H1 (cell line): Measurements from ENCODE around the gene ANKRD36. TPM values are rescaled to one million over a fixed set of nuclear protein-coding genes. Genes with fewer than 3 reads are reported as not detected.
"Not testable (repeated sequence)": the region's sequence is repeated elsewhere in the genome, so short reads cannot be mapped to it uniquely, and the experiment has no call there.

Source experiments
- CTCF ChIA-PET: fragments of 300-600 bp; sonication (Branson Sonifier 250); formaldehyde crosslinking; loops from one replicate; lab custom pipeline; 2021; ENCODE audit not compliant: partially characterized antibody; lab: Charles Lee
- POLR2A ChIA-PET: fragments of 300-600 bp; sonication (Branson Sonifier 250); formaldehyde crosslinking; loops from one replicate; lab custom pipeline; 2021; ENCODE audit warnings: inconsistent platforms; ENCODE audit not compliant: partially characterized antibody; lab: Charles Lee
- DNase-seq, 2 experiments: peaks; one replicate each; pipeline versions ENCODE4 v3.0.0 to v3.0.0-alpha.2; 2010 to 2022; ENCODE audit warnings: low spot score in 2 of 2, low read depth in 1 of 2, mixed read lengths in 1 of 2
- FAIRE-seq: peaks from 2 replicates; lab custom pipeline; 2011; peaks lifted over from hg19 to GRCh38; lab: Jason Lieb, UNC
- H2AFZ ChIP-seq: 2 replicates; pipeline ENCODE4 v1.8.1; 2012; ENCODE audit warnings: low read length, inconsistent platforms
- H2AK5ac ChIP-seq: 2 replicates; pipeline ENCODE4 v1.6.1; 2013; ENCODE audit warnings: low read depth, low read length
- H2BK120ac ChIP-seq: replicated peaks from 2 replicates; pipeline ENCODE3; 2013; ENCODE audit warnings: low read depth, low read length, inconsistent platforms
- H2BK12ac ChIP-seq: 2 replicates; pipeline ENCODE4 v1.6.1; 2013; ENCODE audit warnings: low read depth, low read length
- H2BK15ac ChIP-seq: 2 replicates; pipeline ENCODE4 v1.6.1; 2013; ENCODE audit warnings: low read length
- H2BK20ac ChIP-seq: 2 replicates; pipeline ENCODE4 v1.6.1; 2013; ENCODE audit warnings: low read length
- H2BK5ac ChIP-seq: 2 replicates; pipeline ENCODE4 v1.6.1; 2013; ENCODE audit warnings: low read depth, low read length
- H3K14ac ChIP-seq: 2 replicates; pipeline ENCODE4 v1.6.1; 2013; ENCODE audit warnings: inconsistent platforms; ENCODE audit not compliant: insufficient read length
- H3K18ac ChIP-seq: 2 replicates; pipeline ENCODE4 v1.6.1; 2013; ENCODE audit warnings: low read length; ENCODE audit errors: extremely low read depth
- H3K23ac ChIP-seq: 2 replicates; pipeline ENCODE4 v1.6.1; 2013; ENCODE audit warnings: inconsistent platforms; ENCODE audit not compliant: insufficient read length
- H3K23me2 ChIP-seq: 2 replicates; pipeline ENCODE4 v1.6.1; 2013; ENCODE audit warnings: low read depth, low read length
- H3K27ac ChIP-seq: 2 replicates; pipeline ENCODE4 v1.6.1; 2011; ENCODE audit warnings: low read depth, low read length, inconsistent platforms
- H3K27me3 ChIP-seq, 4 experiments: replicated peaks in 1 of 4; 1 replicate in 1 of 4; 2 replicates in 3 of 4; pipeline versions ENCODE4 v1.6.1 to v1.8.1; 2011 to 2013; ENCODE audit warnings: low read length in 3 of 4, mild to moderate bottlenecking in 3 of 4, inconsistent platforms in 2 of 4, mixed read lengths in 2 of 4, moderate library complexity in 1 of 4; ENCODE audit not compliant: control insufficient read depth in 3 of 4, insufficient read depth in 3 of 4; ENCODE audit errors: extremely low read depth in 1 of 4
- H3K36me3 ChIP-seq, 4 experiments: 2 replicates each; pipeline versions ENCODE4 v1.6.1 to v1.8.1; 2011 to 2013; ENCODE audit warnings: mild to moderate bottlenecking in 4 of 4, low read length in 3 of 4, moderate library complexity in 2 of 4, control low read depth in 1 of 4, inconsistent platforms in 1 of 4; ENCODE audit not compliant: insufficient read depth in 4 of 4, control insufficient read depth in 2 of 4
- H3K4ac ChIP-seq: replicated peaks from 2 replicates; pipeline ENCODE3; 2013; ENCODE audit warnings: low read length, low read depth, mixed read lengths, inconsistent platforms; ENCODE audit not compliant: insufficient read length
- H3K4me1 ChIP-seq, 4 experiments: replicated peaks in 1 of 4; 1 replicate in 1 of 4; 2 replicates in 3 of 4; pipeline versions ENCODE4 v1.6.1 to v1.8.1; 2011 to 2013; ENCODE audit warnings: low read length in 3 of 4, inconsistent platforms in 2 of 4, mixed read lengths in 1 of 4; ENCODE audit not compliant: insufficient read depth in 4 of 4, control insufficient read depth in 3 of 4
- H3K4me2 ChIP-seq, 2 experiments: 2 replicates each; pipeline versions ENCODE4 v1.6.1 to v1.8.1; 2011 to 2013; ENCODE audit warnings: low read depth in 2 of 2, low read length in 2 of 2, control low read depth in 1 of 2, inconsistent platforms in 1 of 2, mild to moderate bottlenecking in 1 of 2; ENCODE audit not compliant: insufficient read depth in 1 of 2
- H3K4me3 ChIP-seq, 4 experiments: fragments of 200-600, 300-600 bp in 1 of 4; sonication (generic), shearing (Covaris generic), sonication (Bioruptor Twin) in 1 of 4; 2 replicates each; pipeline versions ENCODE4 v1.5.1 to v1.8.1; 2011 to 2016; ENCODE audit warnings: low read length in 4 of 4, low read depth in 3 of 4, control low read depth in 2 of 4, inconsistent platforms in 2 of 4, mild to moderate bottlenecking in 2 of 4, mixed read lengths in 1 of 4, moderate library complexity in 1 of 4; ENCODE audit not compliant: insufficient read depth in 2 of 4; ENCODE audit errors: extremely low read depth in 1 of 4
- H3K56ac ChIP-seq: replicated peaks from 2 replicates; pipeline ENCODE3; 2013; ENCODE audit warnings: low read depth, mild to moderate bottlenecking, mixed read lengths, low read length, inconsistent platforms; ENCODE audit not compliant: insufficient read length
- H3K79me1 ChIP-seq: 2 replicates; pipeline ENCODE4 v1.6.1; 2013; ENCODE audit warnings: low read depth, low read length, control low read depth
- H3K79me2 ChIP-seq, 2 experiments: 2 replicates each; pipeline versions ENCODE4 v1.6.1 to v1.8.1; 2012 to 2013; ENCODE audit warnings: low read length in 2 of 2, mild to moderate bottlenecking in 2 of 2, inconsistent platforms in 1 of 2; ENCODE audit not compliant: insufficient read depth in 2 of 2, control insufficient read depth in 1 of 2
- H3K9ac ChIP-seq, 4 experiments: replicated peaks in 1 of 4; 1 replicate in 1 of 4; 2 replicates in 3 of 4; pipeline versions ENCODE4 v1.6.1 to v1.8.1; 2011 to 2013; ENCODE audit warnings: low read depth in 3 of 4, low read length in 3 of 4, control low read depth in 2 of 4, mild to moderate bottlenecking in 2 of 4, moderate library complexity in 2 of 4, inconsistent platforms in 1 of 4; ENCODE audit errors: extremely low read depth in 1 of 4
- H3K9me3 ChIP-seq, 2 experiments: 2 replicates each; pipeline versions ENCODE4 v1.6.1 to v1.8.1; 2012 to 2013; ENCODE audit warnings: mild to moderate bottlenecking in 2 of 2, moderate library complexity in 2 of 2, control low read depth in 1 of 2, inconsistent platforms in 1 of 2, low read depth in 1 of 2, low read length in 1 of 2, mixed read lengths in 1 of 2; ENCODE audit not compliant: insufficient read depth in 2 of 2
- H4K20me1 ChIP-seq, 2 experiments: replicated peaks in 1 of 2; 2 replicates each; pipeline versions ENCODE3 to v1.8.1; 2011 to 2013; ENCODE audit warnings: inconsistent platforms in 2 of 2, low read length in 2 of 2, mild to moderate bottlenecking in 1 of 2; ENCODE audit not compliant: insufficient read depth in 2 of 2, control insufficient read depth in 1 of 2
- H4K5ac ChIP-seq: 2 replicates; pipeline ENCODE4 v1.6.1; 2013; ENCODE audit warnings: low read length, low read depth, mixed read lengths, inconsistent platforms; ENCODE audit not compliant: insufficient read length
- H4K8ac ChIP-seq: 2 replicates; pipeline ENCODE4 v1.8.0; 2013; ENCODE audit warnings: mild to moderate bottlenecking, moderate library complexity, low read length, inconsistent platforms; ENCODE audit not compliant: insufficient read depth; ENCODE audit errors: extremely low read depth
- H4K91ac ChIP-seq: replicated peaks from 2 replicates; pipeline ENCODE3; 2013; ENCODE audit warnings: low read length, mixed read lengths, inconsistent platforms; ENCODE audit not compliant: insufficient read length
- WGBS, 2 experiments: shearing (Covaris generic) in 1 of 2; methylation state at CpG; one replicate each; pipeline versions ENCODE4 v1.1.6 to v1.1.7; 2013 to 2015; ENCODE audit warnings: low lambda C conversion rate in 2 of 2, mixed read lengths in 2 of 2, inconsistent platforms in 1 of 2, low coverage in 1 of 2, missing lambda C conversion rate in 1 of 2; ENCODE audit not compliant: insufficient replicate concordance in 2 of 2, insufficient coverage in 1 of 2, insufficient read length in 1 of 2; ENCODE audit errors: extremely low coverage in 1 of 2, missing lambda C conversion rate in 1 of 2; 5-methylcytosine and 5-hydroxymethylcytosine counted together
- polyA plus RNA-seq, 7 experiments: library from polyadenylated mRNA; depleted of rRNA in 3 of 7; stranded (reverse) in 5 of 7; unstranded in 2 of 7; fragments of >200 nt in 5 of 7; fragments of 200-250 nt in 2 of 7; gene quantifications; 1 replicate in 5 of 7; 2 replicates in 1 of 7; 4 replicates in 1 of 7; pipeline versions ENCODE4 v1.2.1 to v1.2.3, GENCODE V29; 2011 to 2013; ENCODE audit warnings: missing spikeins in 2 of 7, mixed read lengths in 2 of 7
- total RNA-seq: library from RNA; stranded (reverse); fragmentation: NEBNext Ultra II Directional; extraction: Animal tissue kit (Norgen Biotek cat#: 25700); gene quantifications from 2 replicates; pipeline ENCODE4 v1.2.1, GENCODE V29; 2021

The ANKRD36 gene
- total and polyA plus RNA-seq, 2 of the 8 experiments (the other 6 are each of a cell fraction or from before 2014, with no cell fraction given), result 2.7 to 12.3 TPM

DNA sequence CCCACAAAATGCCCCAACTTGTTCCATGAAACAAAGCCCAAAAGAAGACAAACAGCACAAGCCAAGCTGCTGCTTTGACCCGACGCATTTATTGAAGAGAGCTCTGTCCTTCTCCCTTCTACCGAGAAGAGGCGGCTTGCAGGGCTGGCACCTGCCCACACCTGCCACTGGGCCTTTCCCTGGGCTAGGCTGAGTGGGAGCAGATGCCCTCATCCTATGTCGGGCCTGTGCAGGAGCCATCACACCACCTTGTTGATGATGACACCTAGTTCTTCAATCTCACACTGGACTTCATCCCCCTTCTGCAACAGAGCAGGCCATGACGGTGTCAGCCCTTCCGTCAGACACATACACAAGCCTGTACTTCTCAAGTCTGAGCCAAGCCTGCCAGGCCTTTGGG is 29.4 kb upstream of the ANKRD36 start:
- H3K79me1 ChIP-seq, H4K20me1 ChIP-seq, H2BK12ac ChIP-seq, H2BK20ac ChIP-seq, H4K91ac ChIP-seq, FAIRE-seq, H3K14ac ChIP-seq, H2AFZ ChIP-seq, H3K23me2 ChIP-seq, H3K4me3 ChIP-seq, POLR2A ChIA-PET, H2AK5ac ChIP-seq, H3K4ac ChIP-seq, H2BK15ac ChIP-seq, H3K36me3 ChIP-seq, H3K79me2 ChIP-seq, H3K18ac ChIP-seq, H2BK120ac ChIP-seq, H3K56ac ChIP-seq, CTCF ChIA-PET, H3K4me1 ChIP-seq, H3K27ac ChIP-seq, H3K4me2 ChIP-seq, H3K23ac ChIP-seq, H2BK5ac ChIP-seq, H3K9ac ChIP-seq, H4K5ac ChIP-seq, H4K8ac ChIP-seq, H3K9me3 ChIP-seq, H3K27me3 ChIP-seq, DNase-seq: not testable (repeated sequence)
- 90% methylated on average over 7 of the region's 7 CpGs; no CpG with 5 or more reads in 1 of the 2 experiments for WGBS, 2 experiments

DNA sequence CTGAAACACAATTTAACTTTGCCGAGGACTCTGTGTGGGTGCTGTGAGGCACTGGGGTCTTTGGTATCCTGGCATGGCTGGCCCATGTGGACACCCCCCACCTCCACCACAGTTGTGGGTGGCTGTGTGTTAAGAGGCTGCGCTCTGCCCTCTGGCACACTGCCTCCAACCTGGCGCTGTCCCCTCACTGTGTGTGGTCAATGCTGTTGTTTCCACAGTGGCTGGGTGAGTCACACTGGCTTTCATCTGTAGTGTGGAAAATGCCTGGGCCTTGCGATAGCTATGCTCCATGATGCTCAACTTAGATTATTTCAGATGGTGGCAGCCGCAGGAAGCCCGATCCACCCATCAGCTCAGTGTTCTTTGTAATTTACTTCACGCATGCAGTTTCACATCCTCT is 27.9 kb upstream of the ANKRD36 start:
- H4K8ac ChIP-seq, H4K20me1 ChIP-seq, H3K14ac ChIP-seq, H3K79me2 ChIP-seq, H2BK120ac ChIP-seq, DNase-seq, POLR2A ChIA-PET, H2BK20ac ChIP-seq, FAIRE-seq, CTCF ChIA-PET, H3K27ac ChIP-seq, H3K23ac ChIP-seq, H3K27me3 ChIP-seq, H2AFZ ChIP-seq, H3K9me3 ChIP-seq, H3K23me2 ChIP-seq, H3K36me3 ChIP-seq, H2AK5ac ChIP-seq, H3K79me1 ChIP-seq, H3K56ac ChIP-seq, H2BK15ac ChIP-seq, H2BK12ac ChIP-seq, H2BK5ac ChIP-seq, H3K4me1 ChIP-seq, H3K9ac ChIP-seq, H4K91ac ChIP-seq, H3K18ac ChIP-seq, H3K4me2 ChIP-seq, H4K5ac ChIP-seq, H3K4me3 ChIP-seq, H3K4ac ChIP-seq: not testable (repeated sequence)
- 75% methylated on average over 2 of the region's 7 CpGs; no CpG with 5 or more reads in 1 of the 2 experiments for WGBS, 2 experiments
